Astrocyte (in vitro differentiated cells and primary cell): ENCODE measurements around the gene NDUFAF5.

ENCODE experiments used
- CTCF ChIP-seq: IDR thresholded peaks from 2 replicates; pipeline ENCODE4 v1.5.1; 2011; ENCODE audit warnings: low read depth, mild to moderate bottlenecking, inconsistent platforms, low read length, moderate library complexity; ENCODE audit not compliant: insufficient read depth
- EZH2 ChIP-seq: IDR thresholded peaks from 2 replicates; pipeline ENCODE4 v1.6.1; 2012; ENCODE audit warnings: mild to moderate bottlenecking, low read length, inconsistent platforms; ENCODE audit not compliant: insufficient read depth

- no peak for TF ChIP-seq CTCF
- TF ChIP-seq EZH2, result no peak
These were observed 83.5 kb downstream of the NDUFAF5 start for GRCh38 chr20:13868331-13868730.
